Heart right ventricle (tissue), 16 donors: ENCODE results near the gene TCEA2. TPM values are rescaled to one million over a fixed set of nuclear protein-coding genes. Genes with fewer than 3 reads are reported as not detected.

Experiments
- ATAC-seq, 8 donors: fragments of 200-7000 bp; cut with Tn5 transposase; one replicate each; pipeline ENCODE4 v1.9.1; 2020; ENCODE audit warnings: mild to moderate bottlenecking in 8 of 8, moderate library complexity in 8 of 8, moderate number of reproducible peaks in 1 of 8
- DNase-seq, 2 donors: peaks; one replicate each; pipeline ENCODE4 v3.0.0-alpha.2; 2020
- H3K27ac ChIP-seq, 10 donors: fragments of 200-600 bp; sonication (generic) in 2 of 10; one replicate each; pipeline versions ENCODE4 v1.5.0 to v1.8.0; 2020 to 2022; ENCODE audit warnings: mild to moderate bottlenecking in 3 of 10
- H3K27me3 ChIP-seq, 7 donors: fragments of 200-600 bp; one replicate each; pipeline ENCODE4 v1.8.0; 2021 to 2022; ENCODE audit warnings: mild to moderate bottlenecking in 2 of 7
- H3K36me3 ChIP-seq, 9 donors: fragments of 200-600 bp; sonication (generic) in 1 of 9; one replicate each; pipeline versions ENCODE4 v1.5.0 to v1.8.0; 2020 to 2022; ENCODE audit warnings: mild to moderate bottlenecking in 2 of 9
- H3K4me1 ChIP-seq, 9 donors: fragments of 200-600 bp; sonication (generic) in 1 of 9; one replicate each; pipeline versions ENCODE4 v1.5.0 to v1.8.0; 2020 to 2022; ENCODE audit warnings: mild to moderate bottlenecking in 4 of 9
- H3K4me3 ChIP-seq, 10 donors: fragments of 200-600 bp; sonication (generic) in 2 of 10; one replicate each; pipeline versions ENCODE4 v1.5.0 to v1.8.0; 2020 to 2022; ENCODE audit warnings: mild to moderate bottlenecking in 7 of 10, moderate library complexity in 2 of 10
- H3K9me3 ChIP-seq, 11 donors: fragments of 200-600 bp in 10 of 11; sonication (generic) in 2 of 11; one replicate each; pipeline versions ENCODE4 v1.5.0 to v1.8.0; 2013 to 2022; ENCODE audit warnings: mild to moderate bottlenecking in 2 of 11, control low read depth in 1 of 11, moderate library complexity in 1 of 11
- CTCF ChIP-seq, 9 donors: fragments of 200-600 bp; sonication (generic) in 2 of 9; IDR thresholded peaks; one replicate each; pipeline versions ENCODE4 v1.5.0 to v1.8.0; 2021 to 2022; ENCODE audit warnings: antibody characterized with exemption in 9 of 9, mild to moderate bottlenecking in 5 of 9, moderate library complexity in 1 of 9
- WGBS, 2 donors: extraction: QIAGEN DNeasy Blood & Tissue Kit; methylation state at CpG; one replicate each; pipeline ENCODE4 v1.1.7; 2013; ENCODE audit warnings: inconsistent platforms in 1 of 2; 5-methylcytosine and 5-hydroxymethylcytosine counted together
- intact Hi-C, 10 donors: fragments of 100-400 bp; cut with DNase I; formaldehyde crosslinking; loops; one replicate each; pipeline versions ENCODE4 v1.11.1 to v1.14.2; 2022
- polyA plus RNA-seq, 2 donors: library from polyadenylated mRNA; stranded (reverse); fragments of 200-250 nt; gene quantifications; one replicate each; pipeline ENCODE4 v1.2.3, GENCODE V29; 2013
- total RNA-seq, 10 donors: library from RNA; stranded (reverse); fragmentation: NEBNext Ultra II Directional in 3 of 10; extraction: Animal tissue kit (Norgen Biotek cat#: 25700) in 3 of 10; gene quantifications; one replicate each; pipeline versions ENCODE4 v1.2.1 to v1.2.4, GENCODE V29; 2021 to 2023
- donor health status: Arrhythmogenic right ventricular cardiomyopathy.
- donor health status: ischemic (EF 13 %, LVEDD 7.1; RV severe dilation, severe dysfunction).
- donor health status: healthy with polysubstance abuse.
- donor health status: DM: no; HTN: yes; CAD: no.
- donor health status: DM: no; HTN: no; CAD: no.
- donor health status: ischemic (EF 25% LVEDD 6.9; RV normal size, moderate dysfunction).
- donor health status: ischemic (EF 25% LVEDD 5.7; RV mildly dilated, moderate dysfunction).
- donor health status: healthy.
- donor health status: DM: yes; HTN: yes; CAD: no.
- donor health status: Ischemic cardiomyopathy.
- donor health status: ischemic (EF 35%, LVEDD 5.7; RV mildly dilated, moderate dysfunction).
- donor health status: nonischemic (EF 11% LVEDD 7.7; RV severe dilation, severe dysfunction).
- donor health status: DM: yes; HTN: yes; CAD: no.
- donor health status: PGD.
- donor health status: ischemic (EF 29% LVEDD 5.4; RV normal size, mild dysfunction).
- donor health status: nonischemic (EF 23%, LVEDD 6.1; RV moderate dilation, normal function).

TCEA2 gene
- total and polyA plus RNA-seq, 12 donors: 35.0 to 54.9 (median 44.9) TPM

DNA sequence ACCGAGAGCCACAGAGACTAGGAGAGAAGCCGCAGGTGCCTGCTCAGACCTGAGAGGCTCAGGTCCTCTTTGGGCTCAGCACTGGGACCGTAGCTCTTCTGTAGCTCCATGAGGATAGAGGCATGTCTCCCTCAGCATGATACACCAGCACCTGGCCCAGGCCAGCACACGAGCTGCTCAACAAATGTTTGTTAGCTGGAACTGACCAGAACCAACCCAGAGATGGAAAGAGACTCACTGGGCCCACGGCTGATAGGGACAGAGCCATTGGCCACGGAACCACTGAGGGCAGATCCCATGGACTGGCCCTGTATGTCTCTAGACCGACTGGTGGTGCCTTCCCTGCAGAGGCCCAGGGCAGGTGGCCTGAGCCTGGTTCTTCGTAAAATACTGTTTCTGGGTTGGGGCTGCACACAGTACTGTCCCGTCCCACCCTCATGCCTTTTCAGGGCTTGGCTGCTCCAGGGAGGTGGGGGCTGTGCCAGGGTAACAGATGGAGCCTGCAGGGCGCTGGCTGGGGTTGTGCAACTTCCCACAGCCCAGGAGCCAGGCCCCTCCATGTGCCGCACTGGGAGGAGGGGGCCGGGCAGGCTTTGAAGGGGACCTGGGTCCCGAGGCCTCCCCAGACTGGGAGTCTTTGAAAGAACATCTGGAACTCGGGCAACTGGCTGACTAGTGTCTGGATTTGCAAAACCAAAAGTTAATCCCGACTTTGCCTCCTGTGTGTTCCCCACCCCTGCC, 21.8 kb upstream of the TCEA2 start:
- DNase-seq (no peak), ATAC-seq (no peak)
- 45 to 52% methylated on average over 15 of the region's 15 CpGs for WGBS, 2 donors
- Histone ChIP-seq H3K36me3 (no peaks in the 10 kb centered on the region), H3K9me3 (no peaks in the 10 kb centered on the region), H3K4me3 (peak overlapping the region in 9 of 10 donors; percentile 39 to 60 (median 50)), H3K27me3 (peaks cover 3 to 95% (median 67%) of the 10 kb centered on the region in 7 donors), H3K27ac (peak overlapping the region; percentile 79 to 96 (median 86)), H3K4me1 (peaks cover 17 to 64% (median 54%) of the 10 kb centered on the region in 9 donors)
- TF ChIP-seq CTCF (IDR thresholded peaks at IDR 0.05): no peak
- intact Hi-C loops: loop anchor here in 1 of 10 donors (2.0 kb wide), 1 partner anchor 16 kb away; no protein-coding TSS in a partner anchor

DNA sequence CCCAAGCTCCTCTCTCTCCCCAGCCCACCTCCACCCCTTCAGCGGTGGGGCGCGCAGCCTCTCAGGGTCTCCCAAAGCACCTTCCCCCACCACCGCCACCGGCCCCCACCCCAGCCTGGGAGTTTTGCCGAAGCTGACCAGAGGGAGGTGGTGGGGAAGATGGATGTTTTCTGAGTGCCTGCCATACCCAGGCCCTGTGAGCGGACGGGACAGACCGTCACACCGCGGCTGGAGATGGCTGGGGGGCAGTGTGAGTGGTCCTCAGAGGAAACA, 21.3 kb upstream of the TCEA2 start:
- Histone ChIP-seq H3K27ac (peak overlapping the region; percentile 79 to 96 (median 86)), H3K4me3 (peak overlapping the region; percentile 7 to 60 (median 50)), H3K9me3 (no peaks in the 10 kb centered on the region), H3K36me3 (peaks cover 0 to 5% (median 0%) of the 10 kb centered on the region in 9 donors), H3K4me1 (peaks cover 17 to 64% (median 52%) of the 10 kb centered on the region in 9 donors), H3K27me3 (peaks cover 3 to 95% (median 70%) of the 10 kb centered on the region in 7 donors)
- WGBS, 2 donors: 8 to 11% methylated on average over 11 of the region's 11 CpGs
- DNase-seq (no peak), ATAC-seq (no peak)
- TF ChIP-seq CTCF (IDR thresholded peaks at IDR 0.05): no peak
- intact Hi-C loops: loop anchor here in 1 of 10 donors (2.0 kb wide), 1 partner anchor 15 kb away; no protein-coding TSS in a partner anchor

- no peak for TF ChIP-seq CTCF (IDR thresholded peaks at IDR 0.05)
- intact Hi-C loops: no loop called here
- H3K27ac ChIP-seq: peak overlapping the region; percentile 79 to 96 (median 86)
- peaks cover 3 to 95% (median 68%) of the 10 kb centered on the region in 7 donors for H3K27me3 ChIP-seq
- peak overlapping the region; percentile 7 to 60 (median 50) for H3K4me3 ChIP-seq
- H3K9me3 ChIP-seq: no peaks in the 10 kb centered on the region
- H3K36me3 ChIP-seq: peaks cover 0 to 10% (median 0%) of the 10 kb centered on the region in 9 donors
- no peak for ATAC-seq
- peaks cover 17 to 64% (median 50%) of the 10 kb centered on the region in 9 donors for H3K4me1 ChIP-seq
- WGBS, 2 donors: 1 to 2% methylated on average over 49 to 55 of the region's 55 CpGs
- DNase-seq: no peak
These were observed 20.8 kb upstream of the TCEA2 start for GRCh38 chr20:64042054-64042781.

DNA sequence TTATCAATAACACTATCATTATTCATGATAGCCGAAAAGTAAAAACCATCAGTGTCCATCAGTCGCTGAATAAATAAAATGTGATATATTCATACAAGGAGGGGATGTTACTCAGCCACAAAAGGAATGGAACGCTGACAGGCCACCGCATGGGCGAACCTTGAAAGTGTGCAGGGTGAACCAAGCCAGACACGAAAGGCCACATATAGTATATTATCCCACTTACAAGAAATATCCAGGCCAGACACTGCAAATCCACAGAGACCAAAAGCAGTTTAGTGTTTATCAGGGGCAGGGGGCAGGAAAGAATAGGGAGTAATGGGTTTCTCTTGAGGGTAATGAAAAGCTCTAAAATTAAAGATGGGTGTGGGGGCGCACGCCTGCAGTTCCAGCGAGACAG, 19.2 kb upstream of the TCEA2 start:
- no peak overlapping the region for H3K4me3 ChIP-seq
- TF ChIP-seq CTCF (IDR thresholded peaks at IDR 0.05): no peak
- peak overlapping the region in 6 of 10 donors; percentile 59 to 93 (median 84) for H3K27ac ChIP-seq
- peaks cover 13 to 49% (median 39%) of the 10 kb centered on the region in 9 donors for H3K4me1 ChIP-seq
- DNase-seq (no peak), ATAC-seq (no peak)
- intact Hi-C loops: no loop called here
- H3K27me3 ChIP-seq: peaks cover 7 to 95% (median 70%) of the 10 kb centered on the region in 7 donors
- WGBS, 2 donors: 78 to 86% methylated on average over 9 of the region's 9 CpGs
- H3K36me3 ChIP-seq: peaks cover 0 to 26% (median 5%) of the 10 kb centered on the region in 9 donors
- H3K9me3 ChIP-seq: no peaks in the 10 kb centered on the region
